GM19238 (cell line): ENCODE data around the gene ENAH.
"Not testable (repeated sequence)": the region's sequence is repeated elsewhere in the genome, so short reads cannot be mapped to it uniquely, and the experiment has no call there.

ENCODE experiments used
- DNase-seq: peaks from one replicate; pipeline ENCODE4 v3.0.0; 2011; ENCODE audit warnings: low spot score; ENCODE audit not compliant: insufficient read length

The ENAH gene

DNA sequence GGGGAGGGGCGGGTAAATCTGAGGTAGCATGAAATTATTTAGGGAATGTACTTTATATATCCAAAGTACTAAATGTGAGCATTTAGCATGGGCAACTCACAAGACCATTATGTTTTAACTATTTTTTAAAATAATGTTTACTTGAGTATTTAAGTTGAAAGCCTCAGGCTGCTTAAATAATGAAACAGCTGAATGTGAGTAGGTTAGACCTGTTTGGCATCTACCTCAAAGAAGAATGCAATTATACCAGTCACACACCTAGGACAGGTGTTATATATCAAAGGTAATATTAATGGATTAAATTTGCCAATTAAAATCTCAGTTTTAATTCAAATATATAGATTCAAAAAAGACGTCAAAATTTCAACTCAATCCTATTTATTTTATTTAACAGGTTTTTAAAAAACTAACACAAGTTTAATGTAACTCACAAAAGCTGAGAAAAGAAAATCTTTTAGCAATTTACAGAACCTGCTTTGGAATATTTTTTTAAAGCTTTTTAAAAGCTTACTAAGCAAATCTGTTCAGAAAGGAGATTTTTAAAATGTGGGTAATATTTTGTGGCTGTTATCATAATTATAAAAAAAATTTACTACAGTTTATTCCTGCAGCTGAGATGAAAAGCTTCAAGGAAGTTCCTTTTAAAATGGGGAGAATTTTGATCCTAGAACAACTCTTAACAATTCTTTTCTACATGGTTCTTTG is 120.5 kb downstream of the ENAH start:
- DNase-seq, result no peak

GRCh38 chr1:225529726-225530125 is 123.2 kb downstream of the ENAH start:
- DNase-seq, result no peak

DNA sequence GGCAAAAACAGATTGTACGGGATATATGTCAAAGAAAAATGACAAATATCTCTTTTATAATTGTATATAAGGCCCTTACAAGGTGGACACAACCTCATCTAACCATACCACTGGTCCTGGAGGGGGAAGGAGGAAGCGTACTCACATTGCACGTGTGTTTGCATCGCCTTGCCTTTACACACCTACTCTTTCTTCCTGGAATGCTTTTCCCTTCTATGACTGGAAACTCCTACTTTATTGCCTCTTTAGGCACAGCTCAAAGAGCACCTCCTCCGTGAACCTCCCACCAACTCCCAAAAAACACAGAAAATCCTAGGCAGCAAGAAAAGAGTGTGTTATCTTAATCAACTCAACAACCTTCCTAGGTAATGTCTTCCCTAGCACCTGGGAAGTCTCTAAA is 125.3 kb downstream of the ENAH start:
- DNase-seq, result no peak

GRCh38 chr1:225526878-225527277 is 126.0 kb downstream of the ENAH start:
- no peak for DNase-seq

GRCh38 chr1:225525377-225525776 is 127.5 kb downstream of the ENAH start:
- DNase-seq, result no peak

DNA sequence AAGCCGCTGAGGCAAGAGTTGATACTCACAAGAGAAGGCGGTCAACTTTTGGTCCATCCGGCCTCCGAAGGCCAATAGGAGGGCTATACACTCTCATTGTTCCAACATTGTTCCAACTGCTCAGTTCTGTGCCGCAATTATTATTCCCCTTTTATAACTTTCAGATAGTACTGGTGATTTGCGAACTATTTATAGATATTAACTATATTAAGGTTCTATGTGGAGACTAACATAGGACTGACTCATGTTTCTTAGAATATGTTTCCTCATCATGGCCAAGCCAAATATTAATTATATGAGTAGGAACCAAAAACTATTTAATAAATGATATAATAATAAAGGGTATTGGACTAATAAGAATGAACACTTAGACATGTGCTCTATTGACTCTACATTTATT is 128.4 kb downstream of the ENAH start:
- DNase-seq, result no peak

- no peak for DNase-seq
Measured at GRCh38 chr1:225523263-225523950, 129.5 kb downstream of the ENAH start.

- DNase-seq, result no peak
Measured at GRCh38 chr1:225522588-225523262, 130.2 kb downstream of the ENAH start.

- DNase-seq, result no peak
Measured at GRCh38 chr1:225520587-225521227, 132.2 kb downstream of the ENAH start.

GRCh38 chr1:225519166-225519863 is 133.6 kb downstream of the ENAH start:
- DNase-seq, result no peak

DNA sequence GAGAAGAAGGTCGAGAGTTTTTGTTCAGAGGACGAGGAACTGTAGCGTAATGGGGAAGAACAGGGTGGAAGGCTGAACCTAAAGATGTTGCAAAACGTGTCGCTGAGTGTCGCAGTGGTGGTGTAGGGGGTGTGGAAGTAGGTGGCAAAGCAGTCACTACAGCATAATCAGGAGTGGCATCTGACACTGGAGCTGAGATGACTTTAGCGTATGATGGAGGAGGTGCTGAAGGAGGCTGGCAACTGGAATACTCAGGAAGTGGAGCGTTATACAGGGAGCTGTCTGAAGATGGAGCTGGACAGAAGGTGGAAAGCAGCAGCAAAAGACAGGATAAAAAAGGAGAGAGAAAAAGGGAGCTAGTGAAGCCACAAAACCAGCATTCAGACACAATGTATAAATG is 135.2 kb downstream of the ENAH start:
- DNase-seq, result no peak

- no peak for DNase-seq
Measured at GRCh38 chr1:225517221-225517620, 135.7 kb downstream of the ENAH start.

DNA sequence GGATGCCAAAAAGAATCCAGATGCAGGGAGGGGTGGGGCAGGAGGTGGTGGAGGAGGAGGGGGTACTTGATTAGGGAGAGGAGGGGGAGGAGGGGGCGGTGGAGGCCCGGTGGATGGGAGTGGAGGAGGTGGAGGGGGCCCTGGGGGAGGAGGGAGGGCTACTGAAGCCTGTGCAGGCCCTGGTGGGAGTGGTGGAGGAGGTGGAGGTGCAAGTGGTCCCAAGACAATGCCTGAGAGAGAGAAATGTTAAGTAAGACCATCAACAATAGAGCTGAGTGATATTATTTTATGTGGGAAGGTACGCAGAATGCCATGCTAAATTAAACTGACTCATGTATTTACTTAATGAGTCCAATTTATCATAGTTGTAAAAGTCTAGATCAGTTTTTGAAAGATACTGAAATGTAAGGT is 138.2 kb downstream of the ENAH start:
- no peak for DNase-seq

- DNase-seq, result not testable (repeated sequence)
Measured at GRCh38 chr1:225513576-225513975, 139.3 kb downstream of the ENAH start.

- DNase-seq, result no peak
Measured at GRCh38 chr1:225511828-225512381, 141.0 kb downstream of the ENAH start.

DNA sequence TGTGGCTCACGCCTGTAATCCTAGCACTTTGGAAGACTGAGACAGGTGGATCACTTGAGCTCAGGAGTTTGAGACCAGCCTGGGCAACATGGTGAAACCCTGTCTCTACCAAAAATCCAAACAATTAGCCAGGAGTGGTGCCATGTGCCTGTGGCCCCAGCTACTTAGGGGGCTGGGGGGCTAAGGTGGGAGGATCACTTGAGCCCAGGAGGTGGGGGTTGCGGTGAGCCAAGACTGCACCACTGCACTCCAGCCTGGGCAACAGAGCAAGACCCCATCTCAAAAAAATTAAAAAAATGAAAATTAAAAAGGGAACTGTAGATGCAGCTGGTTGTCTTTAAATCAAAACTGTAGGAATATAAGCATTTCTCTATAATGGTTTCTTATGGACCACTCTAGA is 142.2 kb downstream of the ENAH start:
- not testable (repeated sequence) for DNase-seq

GRCh38 chr1:225509770-225510169 is 143.2 kb downstream of the ENAH start:
- no peak for DNase-seq

DNA sequence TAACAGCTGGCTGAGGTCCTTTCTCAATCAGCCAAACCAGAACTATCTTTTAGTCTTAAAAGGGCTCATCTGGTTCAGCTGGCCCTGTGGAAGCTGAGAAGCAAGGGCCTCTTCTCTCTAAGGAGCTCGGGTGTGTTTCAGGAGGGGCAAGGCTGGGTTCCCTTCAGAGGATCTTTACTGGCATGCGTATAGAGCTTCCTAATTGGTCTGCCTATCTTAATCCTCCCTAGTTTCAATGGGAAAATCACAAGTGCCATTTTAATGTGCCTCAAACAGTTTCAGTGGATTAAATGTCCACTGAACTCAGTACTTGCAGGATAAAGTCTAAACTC is 143.6 kb downstream of the ENAH start:
- no peak for DNase-seq

- no peak for DNase-seq
Measured at GRCh38 chr1:225508538-225509375, 144.2 kb downstream of the ENAH start.

DNA sequence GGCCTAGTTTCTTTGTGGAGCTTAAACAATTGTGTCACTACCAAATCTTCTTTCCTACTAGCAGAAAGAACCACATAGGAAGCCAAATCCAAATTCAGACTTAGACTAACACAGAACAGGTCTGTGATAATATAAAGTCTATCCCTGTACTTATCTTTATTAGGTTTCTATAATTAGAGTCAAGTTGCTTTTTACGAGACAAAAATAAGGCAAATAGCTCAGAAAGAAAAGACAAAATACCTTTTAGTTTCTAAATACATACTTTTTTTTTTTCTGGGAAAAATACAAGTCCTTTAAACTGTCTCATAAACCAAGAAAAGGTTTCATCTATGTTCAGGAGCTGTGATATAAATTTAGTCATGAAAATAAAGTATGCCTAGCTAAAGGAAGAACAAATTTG is 146.2 kb downstream of the ENAH start:
- DNase-seq, result no peak
